HUES6 (cell line): Measurements from ENCODE around the gene ACSL1.

Source experiments
- H3K27ac ChIP-seq: 2 replicates; pipeline ENCODE4 v1.7.0; 2013; ENCODE audit warnings: low read depth, mild to moderate bottlenecking, low read length, inconsistent platforms
- H3K27me3 ChIP-seq: 2 replicates; pipeline ENCODE4 v1.6.1; 2013; ENCODE audit warnings: low read length; ENCODE audit not compliant: control insufficient read depth, insufficient read depth
- H3K36me3 ChIP-seq: 2 replicates; pipeline ENCODE4 v1.6.1; 2013; ENCODE audit warnings: low read length; ENCODE audit not compliant: control insufficient read depth, insufficient read depth
- H3K4me1 ChIP-seq: 2 replicates; pipeline ENCODE4 v1.6.1; 2013; ENCODE audit warnings: low read length; ENCODE audit not compliant: control insufficient read depth, insufficient read depth
- H3K4me3 ChIP-seq: 2 replicates; pipeline ENCODE4 v1.5.1; 2013; ENCODE audit warnings: low read depth, low read length
- H3K9ac ChIP-seq: one replicate; pipeline ENCODE4 v1.6.1; 2013; ENCODE audit warnings: mild to moderate bottlenecking, low read length
- H3K9me3 ChIP-seq: 2 replicates; pipeline ENCODE4 v1.6.1; 2013; ENCODE audit warnings: low read depth, low read length; ENCODE audit not compliant: control insufficient read depth, insufficient read depth

ACSL1 gene

DNA sequence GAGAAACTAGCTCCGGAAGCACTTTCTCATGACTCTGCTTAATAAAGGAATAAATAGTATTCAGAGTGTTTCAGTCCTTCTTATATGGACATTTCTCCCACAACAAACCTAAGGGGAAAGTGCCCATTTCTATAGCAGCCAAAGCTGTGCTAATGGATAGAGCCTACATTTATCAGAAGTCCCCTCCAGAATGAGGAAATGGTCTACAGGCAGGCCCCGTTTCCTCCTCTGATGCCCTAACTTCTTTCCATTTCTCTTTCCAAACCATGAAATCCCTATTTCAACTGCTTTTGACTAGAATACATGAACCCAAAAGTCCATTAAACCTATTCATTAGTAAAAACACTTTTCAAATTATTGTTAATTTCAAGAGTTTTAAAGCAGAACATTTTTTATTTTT lies 4.5 kb downstream of the ACSL1 start:
- no peak overlapping the region for H3K4me3 ChIP-seq
- no peak overlapping the region for H3K9ac ChIP-seq
- 0 out of 2 replicates have a peak, but pooled peaks cover 4% of the 10 kb centered on the region for H3K4me1 ChIP-seq
- H3K9me3 ChIP-seq, result no peaks in the 10 kb centered on the region
- H3K27me3 ChIP-seq, result peaks cover 40% of the 10 kb centered on the region
- H3K27ac ChIP-seq, result no peak overlapping the region
- no peaks in the 10 kb centered on the region for H3K36me3 ChIP-seq

DNA sequence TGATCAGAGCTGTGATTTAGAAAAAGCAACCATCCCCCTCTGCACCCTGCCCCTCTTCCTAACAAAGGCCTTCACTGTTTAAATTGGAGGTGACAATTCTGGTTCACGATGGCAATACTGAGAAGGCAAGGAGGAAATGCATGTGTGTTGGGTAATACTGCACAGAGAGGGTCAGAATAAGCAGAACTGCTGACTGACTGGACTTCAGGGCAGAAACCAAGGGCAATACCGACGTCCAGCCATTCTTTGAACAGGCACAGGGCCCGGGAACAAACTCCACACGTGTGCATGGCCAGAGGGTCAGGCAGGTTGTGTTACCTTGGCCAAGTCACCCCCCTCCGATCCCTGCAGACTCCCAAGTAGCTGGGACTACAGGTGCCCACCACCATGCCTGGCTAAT lies 6.0 kb downstream of the ACSL1 start:
- no peak overlapping the region for H3K27ac ChIP-seq
- no peaks in the 10 kb centered on the region for H3K36me3 ChIP-seq
- peaks cover 6% of the 10 kb centered on the region; the same call in 1 of the 2 replicates for H3K4me1 ChIP-seq
- no peak overlapping the region for H3K9ac ChIP-seq
- peaks cover 28% of the 10 kb centered on the region for H3K27me3 ChIP-seq
- H3K4me3 ChIP-seq, result no peak overlapping the region
- H3K9me3 ChIP-seq, result no peaks in the 10 kb centered on the region

DNA sequence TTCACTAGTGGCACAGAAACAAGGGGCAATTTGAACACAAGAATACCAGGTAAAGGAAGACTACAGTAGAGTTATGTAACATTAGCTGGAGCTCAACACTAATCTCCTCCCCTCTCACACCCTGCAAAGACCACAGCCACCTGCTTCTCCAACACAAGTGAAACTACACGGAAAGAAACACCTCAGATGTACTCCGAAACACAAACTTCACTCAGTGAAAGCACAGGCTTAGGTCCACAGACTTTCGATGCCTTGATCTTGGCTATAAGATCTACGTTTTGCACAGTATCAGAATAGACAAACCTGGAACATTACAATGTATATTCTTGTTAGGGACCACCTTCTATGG lies 7.6 kb downstream of the ACSL1 start:
- H3K4me3 ChIP-seq, result no peak overlapping the region
- no peak overlapping the region for H3K9ac ChIP-seq
- no peaks in the 10 kb centered on the region for H3K36me3 ChIP-seq
- H3K27ac ChIP-seq, result no peak overlapping the region
- H3K9me3 ChIP-seq, result no peaks in the 10 kb centered on the region
- peaks cover 6% of the 10 kb centered on the region; the same call in 1 of the 2 replicates for H3K4me1 ChIP-seq
- H3K27me3 ChIP-seq, result peaks cover 12% of the 10 kb centered on the region

DNA sequence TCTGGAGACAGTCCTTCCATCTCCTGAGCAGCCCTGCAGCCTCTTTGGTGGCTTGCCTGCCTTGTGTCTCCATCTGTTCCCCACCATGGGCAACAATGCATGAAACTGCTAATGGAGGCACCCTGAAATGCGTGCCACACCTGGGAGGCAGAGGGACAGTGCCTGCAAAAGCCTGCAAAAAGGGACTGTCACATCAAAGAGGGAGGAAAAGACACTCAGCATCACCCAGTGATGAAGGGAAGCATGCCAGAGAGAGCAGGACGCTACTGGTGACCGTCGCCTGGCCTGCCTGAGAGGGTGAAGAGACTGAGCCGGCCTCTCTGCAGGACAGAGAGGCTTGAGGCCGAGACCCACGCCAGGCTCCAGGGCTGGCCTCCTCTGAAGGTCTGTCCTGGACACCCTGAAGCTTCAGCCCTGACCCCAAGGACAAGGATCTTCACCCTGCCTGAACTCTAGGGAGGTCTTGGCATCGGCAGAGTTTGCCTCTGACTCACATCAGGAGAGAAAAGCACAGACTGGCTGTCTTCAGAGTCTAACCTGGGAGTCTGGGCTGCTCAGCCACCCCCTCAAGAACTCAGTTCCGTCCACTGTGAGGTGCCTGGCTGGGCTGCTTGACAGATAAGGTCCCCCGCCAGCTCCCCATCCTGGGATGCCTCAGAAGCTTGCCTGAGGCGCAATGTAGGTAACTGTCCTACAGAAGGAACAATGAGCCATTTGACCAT lies 8.1 kb downstream of the ACSL1 start:
- no peak overlapping the region for H3K4me3 ChIP-seq
- no peak overlapping the region for H3K9ac ChIP-seq
- H3K36me3 ChIP-seq, result no peaks in the 10 kb centered on the region
- peaks cover 6% of the 10 kb centered on the region for H3K27me3 ChIP-seq
- peaks cover 6% of the 10 kb centered on the region; the same call in 1 of the 2 replicates for H3K4me1 ChIP-seq
- no peak overlapping the region for H3K27ac ChIP-seq
- no peaks in the 10 kb centered on the region for H3K9me3 ChIP-seq

DNA sequence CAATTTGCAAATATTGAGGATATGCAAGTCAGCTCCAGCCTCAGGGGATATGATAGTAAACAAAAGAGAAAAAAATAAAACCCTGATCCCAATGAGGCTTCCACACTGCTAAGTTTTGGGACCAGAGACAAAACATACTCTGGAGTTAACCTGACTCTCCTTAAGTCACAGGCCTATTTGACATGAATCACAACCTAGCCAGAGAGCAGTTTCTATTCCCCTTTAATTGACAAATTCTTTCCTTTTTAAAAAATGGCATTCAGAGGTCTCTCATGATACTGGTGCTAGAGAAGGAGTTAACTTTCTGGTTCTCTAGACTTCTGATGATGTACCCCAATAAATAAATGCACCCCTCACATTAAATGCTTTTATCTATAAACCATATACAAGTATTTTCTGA lies 8.8 kb downstream of the ACSL1 start:
- no peak overlapping the region for H3K9ac ChIP-seq
- no peaks in the 10 kb centered on the region for H3K9me3 ChIP-seq
- H3K27ac ChIP-seq, result no peak overlapping the region
- peaks cover 6% of the 10 kb centered on the region; the same call in 1 of the 2 replicates for H3K4me1 ChIP-seq
- no peak overlapping the region for H3K4me3 ChIP-seq
- no peaks in the 10 kb centered on the region for H3K27me3 ChIP-seq
- H3K36me3 ChIP-seq, result no peaks in the 10 kb centered on the region

DNA sequence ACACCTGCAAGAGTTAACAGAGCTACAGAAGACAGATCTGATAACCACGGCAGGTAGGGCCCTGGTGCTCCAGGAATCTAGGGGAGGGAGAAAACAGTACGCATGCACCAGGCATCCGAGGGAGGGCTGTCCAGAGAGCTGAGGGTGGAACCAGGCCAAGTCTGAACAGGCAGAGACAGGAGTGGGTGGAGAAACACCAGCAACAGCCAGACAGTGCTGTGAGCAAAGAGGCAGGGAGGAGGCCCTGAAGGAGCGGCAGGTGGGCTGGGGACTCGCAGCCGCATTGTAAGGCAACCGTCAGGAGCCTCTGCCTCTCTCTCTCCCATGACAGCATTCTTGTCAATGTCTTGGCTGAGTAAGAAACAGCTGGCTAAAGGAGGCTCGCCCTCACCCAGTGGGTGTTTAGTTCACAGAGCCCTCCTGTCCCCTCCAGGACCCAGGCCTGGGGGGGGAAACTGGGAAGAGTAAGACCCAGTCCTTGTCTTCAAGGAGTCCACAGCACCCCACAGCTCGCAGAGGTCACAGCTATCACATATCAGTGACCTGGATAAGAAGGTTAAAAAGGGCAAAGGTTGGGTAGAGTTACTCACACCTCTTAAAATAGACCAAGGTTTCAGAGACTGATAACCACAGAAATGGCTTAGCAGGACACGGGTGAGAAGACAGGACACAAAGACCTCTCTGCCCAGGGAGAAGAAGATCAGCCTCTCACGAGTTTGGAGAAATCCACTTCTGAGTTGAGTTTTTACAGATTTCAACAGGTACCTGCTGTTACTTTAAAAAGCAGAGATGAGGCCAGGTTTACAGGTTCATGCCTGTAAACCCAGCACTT lies 10.5 kb downstream of the ACSL1 start:
- no peaks in the 10 kb centered on the region for H3K9me3 ChIP-seq
- H3K4me1 ChIP-seq, result peaks cover 6% of the 10 kb centered on the region; the same call in 1 of the 2 replicates
- H3K4me3 ChIP-seq, result no peak overlapping the region
- H3K9ac ChIP-seq, result no peak overlapping the region
- H3K27me3 ChIP-seq, result no peaks in the 10 kb centered on the region
- H3K36me3 ChIP-seq, result no peaks in the 10 kb centered on the region
- H3K27ac ChIP-seq, result no peak overlapping the region

DNA sequence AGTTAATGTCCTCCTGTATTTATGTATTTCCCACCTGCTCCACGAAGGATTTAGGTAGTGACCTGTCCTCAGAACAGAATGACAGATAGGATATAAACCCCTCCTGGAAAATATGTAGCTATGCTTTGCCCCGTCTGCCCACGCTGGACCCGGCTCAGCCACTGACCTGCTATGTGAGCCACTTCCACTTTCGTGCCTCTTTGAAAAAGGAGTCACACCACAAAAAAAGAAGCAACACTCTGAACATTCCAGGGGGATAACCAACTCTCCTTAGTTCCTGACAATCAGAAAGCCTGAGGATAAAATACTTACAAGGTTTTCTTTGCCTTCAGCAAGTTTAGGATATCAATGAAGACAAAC lies 11.1 kb downstream of the ACSL1 start:
- Histone ChIP-seq H3K4me1 (peaks cover 6% of the 10 kb centered on the region; the same call in 1 of the 2 replicates), H3K4me3 (no peak overlapping the region)

DNA sequence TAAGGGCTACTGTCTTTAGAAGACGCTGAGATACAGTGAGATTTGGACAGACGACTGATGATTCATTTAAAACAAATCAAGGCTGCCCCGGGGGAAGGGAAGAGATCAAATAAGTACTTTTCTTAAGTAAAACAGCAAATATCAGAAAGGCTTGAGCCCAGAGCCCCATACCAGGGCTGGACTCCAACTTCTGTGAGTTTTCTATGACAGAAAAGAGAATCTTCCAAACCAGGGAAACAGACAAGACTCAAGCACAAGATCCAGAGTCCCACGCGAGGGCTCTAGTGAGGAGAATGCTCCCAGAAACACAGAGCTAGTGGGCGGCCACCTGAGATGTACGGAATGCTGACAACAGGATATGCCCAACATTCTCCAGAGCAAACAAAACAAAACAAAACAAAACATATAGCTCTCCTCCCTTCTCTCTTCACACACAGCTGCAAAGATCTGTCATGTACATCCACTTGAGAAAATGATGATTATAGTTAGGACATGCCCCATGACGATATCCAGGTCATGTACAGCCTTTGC lies 13.1 kb downstream of the ACSL1 start:
- no peak overlapping the region for H3K27ac ChIP-seq
- peaks cover 20% of the 10 kb centered on the region for H3K4me1 ChIP-seq
- no peak overlapping the region for H3K4me3 ChIP-seq
- H3K36me3 ChIP-seq, result no peaks in the 10 kb centered on the region
- no peak overlapping the region for H3K9ac ChIP-seq
- H3K9me3 ChIP-seq, result no peaks in the 10 kb centered on the region
- no peaks in the 10 kb centered on the region for H3K27me3 ChIP-seq

More for the DNA sequence above, 11.1 kb downstream of the ACSL1 start:
- Histone ChIP-seq H3K9ac (no peak overlapping the region), H3K36me3 (no peaks in the 10 kb centered on the region), H3K27me3 (no peaks in the 10 kb centered on the region), H3K27ac (no peak overlapping the region), H3K9me3 (no peaks in the 10 kb centered on the region)

DNA sequence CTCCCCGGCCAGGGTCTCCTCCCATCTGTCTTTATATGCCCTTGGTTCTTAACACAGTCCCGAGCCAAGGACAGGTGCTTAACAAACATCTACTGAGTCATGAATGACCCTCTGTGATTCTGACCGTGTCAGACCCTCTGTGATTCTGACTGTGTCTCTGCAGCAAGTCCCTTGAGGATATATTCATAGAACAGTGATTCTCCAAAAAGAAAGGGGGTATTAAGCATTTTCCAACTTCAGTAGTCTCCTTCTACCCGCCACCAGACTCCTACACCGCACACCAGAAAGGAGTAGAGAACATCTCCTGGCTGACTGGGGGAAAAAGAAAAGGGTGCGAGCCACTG lies 13.6 kb downstream of the ACSL1 start:
- no peak overlapping the region for H3K27ac ChIP-seq
- peaks cover 21% of the 10 kb centered on the region for H3K4me1 ChIP-seq
- H3K36me3 ChIP-seq, result no peaks in the 10 kb centered on the region
- no peak overlapping the region for H3K4me3 ChIP-seq
- no peaks in the 10 kb centered on the region for H3K9me3 ChIP-seq
- no peaks in the 10 kb centered on the region for H3K27me3 ChIP-seq
- H3K9ac ChIP-seq, result no peak overlapping the region

DNA sequence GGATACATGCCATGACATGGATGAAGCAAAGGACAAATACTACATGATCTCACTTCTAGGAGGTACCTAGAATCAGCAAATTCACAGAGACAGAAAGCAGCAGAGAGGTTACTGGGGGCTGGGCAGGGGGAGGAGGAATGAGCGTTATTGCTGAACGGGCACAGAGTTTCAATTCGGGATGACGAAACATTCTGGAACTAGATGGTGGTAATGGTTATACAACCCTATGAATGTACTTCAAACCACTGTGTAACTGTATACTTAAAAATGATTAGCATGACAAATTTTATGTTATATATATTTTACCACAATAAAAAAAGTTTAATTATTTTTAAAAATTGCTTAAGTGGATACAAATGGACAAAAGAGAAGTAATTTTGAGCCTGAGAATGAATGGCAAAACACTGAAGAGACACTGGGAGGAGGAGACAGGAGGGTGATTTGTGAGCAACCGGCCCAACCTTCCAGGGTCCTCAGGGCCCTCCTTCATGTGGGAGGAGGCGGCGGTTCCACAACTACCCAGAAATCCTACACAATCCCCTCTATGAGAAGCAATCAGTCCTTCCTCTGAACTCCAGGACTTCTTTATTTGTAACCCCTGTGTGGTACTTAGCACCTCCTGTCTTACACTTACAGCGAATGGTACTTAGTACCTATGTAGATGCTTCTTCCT lies 14.1 kb downstream of the ACSL1 start:
- H3K27me3 ChIP-seq, result no peaks in the 10 kb centered on the region
- no peak overlapping the region for H3K9ac ChIP-seq
- H3K9me3 ChIP-seq, result no peaks in the 10 kb centered on the region
- H3K4me3 ChIP-seq, result no peak overlapping the region
- H3K27ac ChIP-seq, result no peak overlapping the region
- H3K4me1 ChIP-seq, result peaks cover 21% of the 10 kb centered on the region
- H3K36me3 ChIP-seq, result no peaks in the 10 kb centered on the region

DNA sequence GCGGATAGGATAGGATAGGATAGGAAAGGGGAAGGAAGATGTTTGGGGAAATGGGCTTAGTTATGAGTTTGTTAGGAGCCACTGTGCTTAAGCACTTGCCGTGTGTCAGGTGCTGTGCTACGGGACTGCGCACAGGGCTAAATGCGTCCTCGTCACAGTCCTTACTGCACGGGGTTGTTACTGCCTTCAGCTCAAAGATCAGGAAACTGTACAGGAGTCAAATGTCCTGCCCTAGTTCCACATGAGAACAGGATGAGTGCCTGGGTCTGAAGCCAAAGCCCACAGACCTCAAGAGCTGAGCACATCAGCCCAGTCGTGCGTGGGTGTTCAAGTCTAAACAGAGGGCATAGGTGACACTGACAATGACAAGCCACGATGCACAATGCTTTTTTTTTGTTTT lies 15.0 kb downstream of the ACSL1 start:
- Histone ChIP-seq H3K27ac (no peak overlapping the region), H3K9ac (no peak overlapping the region), H3K36me3 (no peaks in the 10 kb centered on the region), H3K4me3 (no peak overlapping the region), H3K9me3 (no peaks in the 10 kb centered on the region), H3K27me3 (no peaks in the 10 kb centered on the region), H3K4me1 (peaks cover 24% of the 10 kb centered on the region)
